Measurements from ENCODE around the gene CTPS1. TPM values are rescaled to one million over a fixed set of nuclear protein-coding genes. Genes with fewer than 3 reads are reported as not detected.

Gene CTPS1
- total RNA-seq, 2 experiments from 2014 or later, result 41.7 to 42.2 TPM

- Mint-ChIP-seq H3K36me3 (ENCODE audit: low read depth) (no peaks in the 10 kb centered on the region), H3K4me1 (peaks cover 9% of the 10 kb centered on the region), H3K27ac (no peak overlapping the region), H3K9me3 (no peaks in the 10 kb centered on the region), H3K4me3 (no peak overlapping the region), H3K27me3 (peaks cover 4% of the 10 kb centered on the region)
- CTCF ChIA-PET, result no interaction called here
- DNase-seq, result no peak
- POLR2A ChIA-PET, result interaction anchor here (1.1 to 1.4 kb wide), 2 partner anchors 14 to 28 kb away, joined by 3 read pairs; no protein-coding TSS in a partner anchor
Observed at GRCh38 chr1:40974945-40975344, 4.6 kb upstream of the CTPS1 start.

GRCh38 chr1:40976952-40977690 is 2.4 kb upstream of the CTPS1 start:
- Mint-ChIP-seq H3K27me3 (peaks cover 4% of the 10 kb centered on the region), H3K9me3 (no peaks in the 10 kb centered on the region), H3K4me1 (peaks cover 25% of the 10 kb centered on the region), H3K4me3 (no peak overlapping the region), H3K27ac (no peak overlapping the region), H3K36me3 (ENCODE audit: low read depth) (peaks cover 11% of the 10 kb centered on the region)
- no peak for DNase-seq
- CTCF ChIA-PET, result no interaction called here
- POLR2A ChIA-PET, result interaction anchor here (3.7 kb wide), 1 partner anchor 116 kb away, joined by 45 read pairs; the partner anchor contains the start of gene CITED4

GRCh38 chr1:40977716-40978115 is 1.8 kb upstream of the CTPS1 start:
- peaks cover 31% of the 10 kb centered on the region for H3K4me1 Mint-ChIP-seq
- ChIA-PET POLR2A (interaction anchor here (3.7 kb wide), 1 partner anchor 116 kb away, joined by 45 read pairs; the partner anchor contains the start of gene CITED4), CTCF (no interaction called here)
- no peak for DNase-seq
- no peaks in the 10 kb centered on the region for H3K9me3 Mint-ChIP-seq
- no peak overlapping the region for H3K4me3 Mint-ChIP-seq
- no peak overlapping the region for H3K27ac Mint-ChIP-seq
- peaks cover 17% of the 10 kb centered on the region for H3K36me3 Mint-ChIP-seq (ENCODE audit: low read depth)
- peaks cover 4% of the 10 kb centered on the region for H3K27me3 Mint-ChIP-seq

DNA sequence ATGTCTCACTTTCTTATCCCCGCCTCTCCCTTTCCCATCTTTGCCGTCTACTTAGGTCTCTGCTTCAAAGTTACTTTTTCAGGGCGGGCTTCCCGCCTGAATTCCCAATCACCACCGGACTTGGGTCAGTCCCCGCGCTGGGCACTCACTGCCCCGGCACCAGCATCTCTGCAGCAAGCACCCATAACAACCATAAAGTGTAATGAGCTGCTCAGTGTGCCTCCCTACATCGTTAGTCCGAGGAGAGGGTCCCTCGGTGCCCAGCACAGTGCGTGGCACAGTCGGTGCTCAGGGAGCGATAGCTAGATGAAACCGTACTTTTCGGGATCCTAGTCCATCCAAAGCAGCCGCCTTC is 633 bp upstream of the CTPS1 start:
- Mint-ChIP-seq H3K36me3 (ENCODE audit: low read depth) (peaks cover 25% of the 10 kb centered on the region), H3K27me3 (peaks cover 4% of the 10 kb centered on the region), H3K4me1 (peaks cover 39% of the 10 kb centered on the region), H3K9me3 (no peaks in the 10 kb centered on the region), H3K27ac (peak overlapping the region; percentile 87), H3K4me3 (peak overlapping the region; percentile 79)
- no peak for DNase-seq
- CTCF ChIA-PET, result interaction anchor here (1.0 to 2.4 kb wide), 4 partner anchors 18 to 262 kb away, joined by 3 to 17 read pairs (median 4); no protein-coding TSS in a partner anchor
- POLR2A ChIA-PET, result interaction anchor here (1.0 to 3.7 kb wide), 13 partner anchors 8 to 1679 kb away, joined by 3 to 45 read pairs (median 6); partner anchors contain the start of genes CAP1, CITED4, NFYC and SLFNL1

GRCh38 chr1:40980068-40980452 is 564 bp downstream of the CTPS1 start:
- no peak for DNase-seq
- H3K27me3 Mint-ChIP-seq, result peaks cover 1% of the 10 kb centered on the region
- H3K36me3 Mint-ChIP-seq (ENCODE audit: low read depth), result peaks cover 37% of the 10 kb centered on the region
- CTCF ChIA-PET, result interaction anchor here (1.1 to 2.4 kb wide), 4 partner anchors 16 to 263 kb away, joined by 3 to 17 read pairs (median 4); no protein-coding TSS in a partner anchor
- H3K4me3 Mint-ChIP-seq, result peak overlapping the region; percentile 82
- H3K9me3 Mint-ChIP-seq, result no peaks in the 10 kb centered on the region
- peaks cover 43% of the 10 kb centered on the region for H3K4me1 Mint-ChIP-seq
- peak overlapping the region; percentile 87 for H3K27ac Mint-ChIP-seq
- POLR2A ChIA-PET, result interaction anchor here (0.7 to 3.7 kb wide), 28 partner anchors 9 to 940 kb away, joined by 3 to 45 read pairs (median 4); partner anchors contain the start of genes CAP1, CITED4, NFYC and RIMS3

GRCh38 chr1:40980453-40981121 is 1.1 kb downstream of the CTPS1 start:
- CTCF ChIA-PET, result interaction anchor here (0.6 to 2.4 kb wide), 5 partner anchors 8 to 262 kb away, joined by 3 to 17 read pairs (median 6); no protein-coding TSS in a partner anchor
- DNase-seq, result peak; percentile 62
- H3K9me3 Mint-ChIP-seq, result no peaks in the 10 kb centered on the region
- H3K36me3 Mint-ChIP-seq (ENCODE audit: low read depth), result peaks cover 42% of the 10 kb centered on the region
- POLR2A ChIA-PET, result interaction anchor here (0.7 to 3.7 kb wide), 22 partner anchors 9 to 941 kb away, joined by 3 to 45 read pairs (median 6); partner anchors contain the start of genes CAP1, CITED4, NFYC and RIMS3
- H3K4me3 Mint-ChIP-seq, result peak overlapping the region; percentile 82
- peak overlapping the region; percentile 87 for H3K27ac Mint-ChIP-seq
- H3K4me1 Mint-ChIP-seq, result peaks cover 43% of the 10 kb centered on the region
- peaks cover 1% of the 10 kb centered on the region for H3K27me3 Mint-ChIP-seq

DNA sequence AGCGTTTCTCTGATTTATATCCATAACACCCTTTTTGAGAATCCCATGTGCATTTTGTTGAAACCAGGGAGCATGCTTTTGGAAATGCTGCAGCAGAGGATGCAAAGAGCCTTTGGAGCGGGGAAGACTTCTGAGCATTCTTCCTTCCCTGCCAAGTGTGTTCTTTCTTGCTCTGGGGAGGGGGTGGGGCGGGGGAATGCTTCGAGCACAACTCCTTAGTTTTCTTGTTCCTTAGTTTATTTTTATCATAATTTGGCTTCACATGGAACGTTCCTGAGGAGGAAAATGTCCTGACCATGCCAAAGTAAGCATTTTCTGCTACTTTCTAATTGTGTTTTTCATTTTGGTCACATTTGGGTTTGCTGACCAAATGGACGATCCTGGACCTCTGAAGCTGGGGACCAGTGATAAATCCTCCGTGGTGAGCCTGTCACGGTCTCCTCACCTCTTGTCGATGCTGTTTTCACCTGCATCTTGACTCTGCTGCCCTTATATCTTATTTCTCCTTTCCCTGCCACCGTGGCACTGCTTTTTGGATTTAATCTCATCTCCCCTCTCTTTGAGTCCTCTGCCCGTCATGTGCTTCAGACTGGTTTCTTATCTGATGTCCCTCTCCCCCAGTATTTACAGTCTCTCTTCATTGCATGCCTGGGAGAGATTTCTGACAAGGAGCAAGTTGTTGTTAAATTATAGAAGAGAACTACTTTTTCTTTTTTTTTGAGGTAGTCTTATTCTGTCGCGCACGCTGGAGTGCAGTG is 2.4 kb downstream of the CTPS1 start:
- Mint-ChIP-seq H3K27me3 (peaks cover 1% of the 10 kb centered on the region), H3K4me3 (peak overlapping the region; percentile 36), H3K4me1 (peaks cover 47% of the 10 kb centered on the region), H3K27ac (peak overlapping the region; percentile 2), H3K36me3 (ENCODE audit: low read depth) (peaks cover 53% of the 10 kb centered on the region), H3K9me3 (no peaks in the 10 kb centered on the region)
- ChIA-PET CTCF (no interaction called here), POLR2A (interaction anchor here (1.2 to 3.4 kb wide), 5 partner anchors 13 to 291 kb away, joined by 3 to 45 read pairs (median 8); partner anchors contain the start of gene NFYC)
- DNase-seq, result no peak

DNA sequence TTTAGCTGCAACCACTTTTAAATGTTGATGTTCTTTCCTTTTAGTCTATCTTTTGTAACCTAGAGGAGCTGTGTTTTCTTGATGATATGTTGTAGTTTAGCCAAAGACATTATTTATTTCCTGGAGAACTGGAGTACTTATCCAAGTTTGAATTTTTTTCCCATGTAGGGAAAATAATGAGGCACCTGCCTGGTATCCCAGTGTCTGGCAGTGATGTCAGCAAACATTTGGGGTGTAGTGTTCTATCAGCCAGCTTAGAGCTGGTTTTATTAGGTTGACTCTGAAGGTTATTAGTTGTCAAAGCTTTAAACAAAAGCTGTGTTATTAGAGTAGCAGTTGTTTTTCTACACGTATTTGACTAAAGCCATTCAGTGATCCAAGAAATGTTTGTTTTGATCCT is 3.2 kb downstream of the CTPS1 start:
- Mint-ChIP-seq H3K27ac (no peak overlapping the region), H3K4me1 (peaks cover 47% of the 10 kb centered on the region), H3K4me3 (no peak overlapping the region), H3K36me3 (ENCODE audit: low read depth) (peaks cover 62% of the 10 kb centered on the region), H3K9me3 (no peaks in the 10 kb centered on the region), H3K27me3 (peaks cover 1% of the 10 kb centered on the region)
- ChIA-PET CTCF (no interaction called here), POLR2A (interaction anchor here (0.9 to 1.4 kb wide), 3 partner anchors 12 to 292 kb away, joined by 3 to 5 read pairs (median 3); partner anchors contain the start of gene NFYC)
- DNase-seq, result no peak

DNA sequence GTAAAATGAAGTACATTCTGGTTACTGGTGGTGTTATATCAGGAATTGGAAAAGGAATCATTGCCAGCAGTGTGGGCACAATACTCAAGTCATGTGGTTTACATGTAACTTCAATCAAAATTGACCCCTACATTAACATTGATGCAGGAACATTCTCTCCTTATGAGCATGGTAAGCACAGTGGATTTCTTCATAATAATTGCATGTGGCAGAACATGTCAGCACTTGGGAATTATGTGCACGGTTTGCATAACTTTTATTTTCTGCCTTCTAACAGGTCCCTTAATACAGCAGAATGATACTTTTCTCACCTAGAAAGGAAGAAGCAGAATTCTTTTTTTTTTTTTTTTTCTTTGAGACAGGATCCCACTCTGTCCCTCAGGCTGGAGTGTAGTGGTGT is 3.8 kb downstream of the CTPS1 start:
- peaks cover 1% of the 10 kb centered on the region for H3K27me3 Mint-ChIP-seq
- H3K36me3 Mint-ChIP-seq (ENCODE audit: low read depth), result peaks cover 67% of the 10 kb centered on the region
- H3K4me3 Mint-ChIP-seq, result no peak overlapping the region
- CTCF ChIA-PET, result no interaction called here
- H3K4me1 Mint-ChIP-seq, result peaks cover 47% of the 10 kb centered on the region
- no peak overlapping the region for H3K27ac Mint-ChIP-seq
- POLR2A ChIA-PET, result interaction anchor here (0.9 to 1.4 kb wide), 2 partner anchors 11 to 20 kb away, joined by 3 to 5 read pairs; no protein-coding TSS in a partner anchor
- DNase-seq, result no peak
- no peaks in the 10 kb centered on the region for H3K9me3 Mint-ChIP-seq

GRCh38 chr1:40984066-40984465 is 4.6 kb downstream of the CTPS1 start:
- Mint-ChIP-seq H3K27ac (peak overlapping the region; percentile 7), H3K4me1 (peaks cover 44% of the 10 kb centered on the region), H3K27me3 (no peaks in the 10 kb centered on the region), H3K4me3 (no peak overlapping the region), H3K9me3 (no peaks in the 10 kb centered on the region), H3K36me3 (ENCODE audit: low read depth) (peaks cover 75% of the 10 kb centered on the region)
- no peak for DNase-seq
- CTCF ChIA-PET, result interaction anchor here (1.0 to 2.4 kb wide), 2 partner anchors 11 to 20 kb away, joined by 4 to 7 read pairs; no protein-coding TSS in a partner anchor
- POLR2A ChIA-PET, result interaction anchor here (1.7 to 2.4 kb wide), 2 partner anchors 11 to 19 kb away, joined by 8 to 10 read pairs; no protein-coding TSS in a partner anchor

GRCh38 chr1:40984531-40984930 is 5.0 kb downstream of the CTPS1 start:
- Mint-ChIP-seq H3K27me3 (no peaks in the 10 kb centered on the region), H3K27ac (no peak overlapping the region), H3K4me1 (peaks cover 44% of the 10 kb centered on the region), H3K9me3 (no peaks in the 10 kb centered on the region), H3K4me3 (no peak overlapping the region), H3K36me3 (ENCODE audit: low read depth) (peaks cover 79% of the 10 kb centered on the region)
- no peak for DNase-seq
- ChIA-PET POLR2A (interaction anchor here (1.7 to 2.4 kb wide), 2 partner anchors 11 to 19 kb away, joined by 8 to 10 read pairs; no protein-coding TSS in a partner anchor), CTCF (interaction anchor here (1.0 to 2.4 kb wide), 2 partner anchors 10 to 19 kb away, joined by 4 to 7 read pairs; no protein-coding TSS in a partner anchor)

DNA sequence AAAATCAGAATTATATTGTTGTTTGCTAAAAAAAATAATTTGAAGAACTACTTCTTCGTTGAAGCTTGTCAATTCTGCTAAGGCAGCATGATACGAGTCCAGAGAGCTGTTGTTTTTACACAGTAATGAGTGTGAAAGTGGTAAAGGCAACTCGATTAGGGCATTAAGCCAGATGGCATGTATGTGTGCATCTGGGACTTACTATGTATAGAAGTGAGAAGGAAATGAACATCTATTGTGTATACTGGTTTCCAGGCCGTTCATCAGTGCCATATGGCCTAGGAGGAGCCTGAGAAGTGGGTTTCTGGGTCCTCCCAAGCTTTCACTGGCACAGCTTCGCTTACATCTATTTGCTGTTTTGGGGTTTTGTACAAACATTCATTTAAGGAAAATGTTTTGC is 5.7 kb downstream of the CTPS1 start:
- Mint-ChIP-seq H3K4me3 (no peak overlapping the region), H3K4me1 (peaks cover 44% of the 10 kb centered on the region), H3K27me3 (no peaks in the 10 kb centered on the region), H3K27ac (no peak overlapping the region), H3K9me3 (no peaks in the 10 kb centered on the region), H3K36me3 (ENCODE audit: low read depth) (peaks cover 86% of the 10 kb centered on the region)
- no peak for DNase-seq
- ChIA-PET CTCF (interaction anchor here (2.4 kb wide), 1 partner anchor 19 kb away, joined by 7 read pairs; no protein-coding TSS in a partner anchor), POLR2A (interaction anchor here (1.7 to 2.4 kb wide), 2 partner anchors 10 to 18 kb away, joined by 8 to 10 read pairs; no protein-coding TSS in a partner anchor)

Data from activated CD4-positive, alpha-beta memory T cell treated with anti-CD3 and anti-CD28 coated beads, Interleukin-2, amount 10 ng/mL, durations not matched to agents 7 days and 5 days (primary cell).